NB4 (cell line): ENCODE data around the gene TMEM132E.

Experiments used
- CTCF ChIP-seq: IDR thresholded peaks from one replicate; pipeline ENCODE4 v1.5.1; 2012; ENCODE audit warnings: low read depth, low read length
- MYC ChIP-seq: IDR thresholded peaks from 2 replicates; pipeline ENCODE4 v1.6.1; 2011; ENCODE audit warnings: low read depth, low read length
- POLR2A ChIP-seq: IDR thresholded peaks from 2 replicates; pipeline ENCODE4 v1.6.1; 2011; ENCODE audit warnings: mild to moderate bottlenecking; ENCODE audit not compliant: insufficient read length; ENCODE audit errors: extremely low read depth

GRCh38 chr17:34532281-34533065 is 46.9 kb upstream of the TMEM132E start:
- TF ChIP-seq CTCF (no peak), MYC (no peak), POLR2A (no peak)
